ENCODE measurements around the gene CYP2W1. TPM values are rescaled to one million over a fixed set of nuclear protein-coding genes. Genes with fewer than 3 reads are reported as not detected.

Gene CYP2W1
- total RNA-seq, 2 donors from 2014 or later, result not detected

GRCh38 chr7:968205-969105 lies 14.5 kb upstream of the CYP2W1 start:
- Mint-ChIP-seq H3K4me1 (peaks cover 14% of the 10 kb centered on the region), H3K9me3 (no peaks in the 10 kb centered on the region), H3K27ac (no peak overlapping the region), H3K36me3 (ENCODE audit: low read depth) (peaks cover 71% of the 10 kb centered on the region), H3K27me3 (no peaks in the 10 kb centered on the region), H3K4me3 (no peak overlapping the region)
- ATAC-seq (replicated peaks), result no peak

GRCh38 chr7:969403-969802 lies 13.6 kb upstream of the CYP2W1 start:
- no peak overlapping the region for H3K4me3 Mint-ChIP-seq

GRCh38 chr7:970744-971143 lies 12.2 kb upstream of the CYP2W1 start:
- H3K4me1 Mint-ChIP-seq, result peaks cover 14% of the 10 kb centered on the region
- no peaks in the 10 kb centered on the region for H3K27me3 Mint-ChIP-seq
- ATAC-seq (replicated peaks), result no peak
- H3K36me3 Mint-ChIP-seq (ENCODE audit: low read depth), result peaks cover 81% of the 10 kb centered on the region
- peak overlapping the region; percentile 50 for H3K27ac Mint-ChIP-seq
- peak overlapping the region; percentile 13 for H3K4me3 Mint-ChIP-seq
- no peaks in the 10 kb centered on the region for H3K9me3 Mint-ChIP-seq

More at GRCh38 chr7:969403-969802, 13.6 kb upstream of the CYP2W1 start:
- Mint-ChIP-seq H3K27ac (no peak overlapping the region), H3K36me3 (ENCODE audit: low read depth) (peaks cover 75% of the 10 kb centered on the region), H3K27me3 (no peaks in the 10 kb centered on the region), H3K9me3 (no peaks in the 10 kb centered on the region), H3K4me1 (peaks cover 14% of the 10 kb centered on the region)
- no peak for ATAC-seq (replicated peaks)

GRCh38 chr7:972110-972509 lies 10.9 kb upstream of the CYP2W1 start:
- peaks cover 8% of the 10 kb centered on the region for H3K4me1 Mint-ChIP-seq
- no peak overlapping the region for H3K27ac Mint-ChIP-seq
- no peak for ATAC-seq (replicated peaks)
- peak overlapping the region; percentile 25 for H3K4me3 Mint-ChIP-seq
- H3K27me3 Mint-ChIP-seq, result no peaks in the 10 kb centered on the region
- H3K9me3 Mint-ChIP-seq, result no peaks in the 10 kb centered on the region
- peaks cover 72% of the 10 kb centered on the region for H3K36me3 Mint-ChIP-seq (ENCODE audit: low read depth)

GRCh38 chr7:972676-973309 lies 10.2 kb upstream of the CYP2W1 start:
- Mint-ChIP-seq H3K36me3 (ENCODE audit: low read depth) (peaks cover 65% of the 10 kb centered on the region), H3K4me3 (peak overlapping the region; percentile 52), H3K27me3 (no peaks in the 10 kb centered on the region), H3K9me3 (no peaks in the 10 kb centered on the region), H3K4me1 (peaks cover 6% of the 10 kb centered on the region), H3K27ac (no peak overlapping the region)
- no peak for ATAC-seq (replicated peaks)

GRCh38 chr7:973312-973711 lies 9.7 kb upstream of the CYP2W1 start:
- no peak for ATAC-seq (replicated peaks)
- H3K4me3 Mint-ChIP-seq, result peak overlapping the region; percentile 52
- no peak overlapping the region for H3K27ac Mint-ChIP-seq
- no peaks in the 10 kb centered on the region for H3K27me3 Mint-ChIP-seq
- peaks cover 5% of the 10 kb centered on the region for H3K4me1 Mint-ChIP-seq
- H3K36me3 Mint-ChIP-seq (ENCODE audit: low read depth), result peaks cover 60% of the 10 kb centered on the region
- no peaks in the 10 kb centered on the region for H3K9me3 Mint-ChIP-seq

GRCh38 chr7:974172-974571 lies 8.8 kb upstream of the CYP2W1 start:
- Mint-ChIP-seq H3K4me1 (peaks cover 5% of the 10 kb centered on the region), H3K4me3 (peak overlapping the region; percentile 91), H3K27me3 (no peaks in the 10 kb centered on the region), H3K27ac (peak overlapping the region; percentile 89), H3K9me3 (no peaks in the 10 kb centered on the region), H3K36me3 (ENCODE audit: low read depth) (peaks cover 51% of the 10 kb centered on the region)
- ATAC-seq (replicated peaks), result no peak

- Mint-ChIP-seq H3K4me3 (peak within 1 kb of the TSS; percentile 91), H3K27ac (peak within 1 kb of the TSS; percentile 89), H3K36me3 (ENCODE audit: low read depth) (peaks cover 43% of the 10 kb centered on the region), H3K9me3 (no peaks in the 10 kb centered on the region), H3K4me1 (peaks cover 5% of the 10 kb centered on the region), H3K27me3 (no peaks in the 10 kb centered on the region)
- peak; percentile 93 for ATAC-seq (replicated peaks)
Measured at GRCh38 chr7:974820-975681, 7.9 kb upstream of the CYP2W1 start, which contains the start of gene COX19. Gene COX19 (minus strand): TSS chr7:975549. CDS start chr7:975509, 40 bp downstream.

- peak overlapping the region; percentile 91 for H3K4me3 Mint-ChIP-seq
Measured at GRCh38 chr7:975702-976473, 7.1 kb upstream of the CYP2W1 start.

GRCh38 chr7:976901-977325 lies 6.1 kb upstream of the CYP2W1 start:
- no peaks in the 10 kb centered on the region for H3K9me3 Mint-ChIP-seq
- H3K4me1 Mint-ChIP-seq, result no peaks in the 10 kb centered on the region
- no peak for ATAC-seq (replicated peaks)
- no peak overlapping the region for H3K4me3 Mint-ChIP-seq
- H3K27ac Mint-ChIP-seq, result no peak overlapping the region
- no peaks in the 10 kb centered on the region for H3K27me3 Mint-ChIP-seq
- peaks cover 26% of the 10 kb centered on the region for H3K36me3 Mint-ChIP-seq (ENCODE audit: low read depth)

More at GRCh38 chr7:975702-976473, 7.1 kb upstream of the CYP2W1 start:
- ATAC-seq (replicated peaks), result no peak
- Mint-ChIP-seq H3K27me3 (no peaks in the 10 kb centered on the region), H3K36me3 (ENCODE audit: low read depth) (peaks cover 36% of the 10 kb centered on the region), H3K9me3 (no peaks in the 10 kb centered on the region), H3K4me1 (peaks cover 3% of the 10 kb centered on the region), H3K27ac (no peak overlapping the region)

- Mint-ChIP-seq H3K36me3 (ENCODE audit: low read depth) (peaks cover 20% of the 10 kb centered on the region), H3K4me1 (no peaks in the 10 kb centered on the region), H3K27ac (no peak overlapping the region), H3K27me3 (no peaks in the 10 kb centered on the region), H3K4me3 (no peak overlapping the region), H3K9me3 (no peaks in the 10 kb centered on the region)
- ATAC-seq (replicated peaks), result no peak
Measured at GRCh38 chr7:977326-978048, 5.5 kb upstream of the CYP2W1 start.

- H3K9me3 Mint-ChIP-seq, result no peaks in the 10 kb centered on the region
- peaks cover 15% of the 10 kb centered on the region for H3K36me3 Mint-ChIP-seq (ENCODE audit: low read depth)
- no peaks in the 10 kb centered on the region for H3K4me1 Mint-ChIP-seq
- H3K27ac Mint-ChIP-seq, result no peak overlapping the region
- no peaks in the 10 kb centered on the region for H3K27me3 Mint-ChIP-seq
- no peak for ATAC-seq (replicated peaks)
- H3K4me3 Mint-ChIP-seq, result no peak overlapping the region
Measured at GRCh38 chr7:978049-978346, 5.0 kb upstream of the CYP2W1 start.

- Mint-ChIP-seq H3K4me1 (no peaks in the 10 kb centered on the region), H3K4me3 (no peak overlapping the region), H3K27ac (no peak overlapping the region), H3K9me3 (no peaks in the 10 kb centered on the region), H3K36me3 (ENCODE audit: low read depth) (peaks cover 9% of the 10 kb centered on the region), H3K27me3 (no peaks in the 10 kb centered on the region)
- no peak for ATAC-seq (replicated peaks)
Measured at GRCh38 chr7:978416-979091, 4.4 kb upstream of the CYP2W1 start.
